ENCODE results near the gene BIN1.
"Not testable (repeated sequence)": the region's sequence is repeated elsewhere in the genome, so short reads cannot be mapped to it uniquely, and the experiment has no call there.

Gene BIN1

GRCh38 chr2:127125821-127126220, 18.9 kb upstream of the BIN1 start:
- H3K4me3 ChIP-seq (ENCODE audit: control insufficient read depth, low read depth, low read length): no peak overlapping the region
- no peak for DNase-seq (ENCODE audit: low read depth)
- TF ChIP-seq CTCF (IDR thresholded peaks at IDR 0.05; ENCODE audit: control insufficient read depth, insufficient read depth, low read depth, low read length, missing control alignments): no peak

GRCh38 chr2:127124426-127124825, 17.5 kb upstream of the BIN1 start:
- DNase-seq (ENCODE audit: low read depth): no peak
- no peak overlapping the region for H3K4me3 ChIP-seq (ENCODE audit: control insufficient read depth, low read depth, low read length)
- TF ChIP-seq CTCF (IDR thresholded peaks at IDR 0.05; ENCODE audit: control insufficient read depth, insufficient read depth, low read depth, low read length, missing control alignments): no peak

GRCh38 chr2:127122361-127123027, 15.5 kb upstream of the BIN1 start:
- H3K4me3 ChIP-seq (ENCODE audit: control insufficient read depth, low read depth, low read length): no peak overlapping the region
- DNase-seq (ENCODE audit: low read depth): no peak
- TF ChIP-seq CTCF (IDR thresholded peaks at IDR 0.05; ENCODE audit: control insufficient read depth, insufficient read depth, low read depth, low read length, missing control alignments): no peak

- peak; percentile 10 for DNase-seq (ENCODE audit: low read depth)
- H3K4me3 ChIP-seq (ENCODE audit: control insufficient read depth, low read depth, low read length): no peak overlapping the region
- TF ChIP-seq CTCF (IDR thresholded peaks at IDR 0.05; ENCODE audit: control insufficient read depth, insufficient read depth, low read depth, low read length, missing control alignments): no peak
Observed at GRCh38 chr2:127121776-127122176, 14.8 kb upstream of the BIN1 start.

- H3K4me3 ChIP-seq (ENCODE audit: control insufficient read depth, low read depth, low read length): no peak overlapping the region
- DNase-seq (ENCODE audit: low read depth): no peak
- TF ChIP-seq CTCF (IDR thresholded peaks at IDR 0.05; ENCODE audit: control insufficient read depth, insufficient read depth, low read depth, low read length, missing control alignments): no peak
Observed at GRCh38 chr2:127121353-127121752, 14.4 kb upstream of the BIN1 start.

GRCh38 chr2:127120408-127120807, 13.5 kb upstream of the BIN1 start:
- DNase-seq (ENCODE audit: low read depth); H3K4me3 ChIP-seq (ENCODE audit: control insufficient read depth, low read depth, low read length): not testable (repeated sequence)

- no peak overlapping the region for H3K4me3 ChIP-seq (ENCODE audit: control insufficient read depth, low read depth, low read length)
- TF ChIP-seq CTCF (IDR thresholded peaks at IDR 0.05; ENCODE audit: control insufficient read depth, insufficient read depth, low read depth, low read length, missing control alignments): no peak
- no peak for DNase-seq (ENCODE audit: low read depth)
Observed at GRCh38 chr2:127118467-127118866, 11.5 kb upstream of the BIN1 start.
